Transverse colon (tissue), 4 donors: ENCODE data around the gene SCYL1.

ENCODE experiments used
- CTCF ChIP-seq, 5 experiments: fragments of 200-600 bp in 3 of 5; fragments of 450-650 bp in 2 of 5; sonication (generic) in 3 of 5; IDR thresholded peaks; 1 replicate in 2 of 5; 2 replicates in 3 of 5; pipeline ENCODE4 v1.5.1; 2016 to 2017; ENCODE audit warnings: antibody characterized with exemption in 5 of 5, inconsistent platforms in 3 of 5, mild to moderate bottlenecking in 2 of 5, moderate library complexity in 1 of 5
- POLR2A ChIP-seq: fragments of 450-650 bp; IDR thresholded peaks from one replicate; pipeline ENCODE4 v1.6.1; 2016; ENCODE audit warnings: antibody characterized with exemption, mild to moderate bottlenecking, moderate library complexity
- POLR2AphosphoS5 ChIP-seq, 3 donors: sonication (generic); formaldehyde crosslinking; IDR thresholded peaks; one replicate each; pipeline ENCODE4 v1.6.1; 2016; ENCODE audit warnings: antibody characterized with exemption in 3 of 3

GRCh38 chr11:65569164-65569972, 44.5 kb downstream of the SCYL1 start:
- TF ChIP-seq POLR2AphosphoS5 (IDR thresholded peaks at IDR 0.05) (no peak), CTCF (IDR thresholded peaks at IDR 0.05) (no peak), POLR2A (no peak)
